ENCODE data around the gene ABLIM3. TPM values are rescaled to one million over a fixed set of nuclear protein-coding genes. Genes with fewer than 3 reads are reported as not detected.

The ABLIM3 gene
- polyA plus RNA-seq, 1 donor from 2014 or later: 17.7 TPM

GRCh38 chr5:149201121-149201637, 59.9 kb downstream of the ABLIM3 start:
- no peak for TF ChIP-seq RAD21 (conservative IDR thresholded peaks at IDR 0.05)
- TF ChIP-seq REST (IDR thresholded peaks at IDR 0.05; ENCODE audit: borderline replicate concordance): no peak
- no peak for TF ChIP-seq SMC3 (conservative IDR thresholded peaks at IDR 0.05; ENCODE audit: poor library complexity)
- no peak for TF ChIP-seq MXI1 (conservative IDR thresholded peaks at IDR 0.05; ENCODE audit: poor library complexity, severe bottlenecking)
- TF ChIP-seq EZH2 (IDR thresholded peaks at IDR 0.05; ENCODE audit: borderline replicate concordance, insufficient read depth, low read length, poor library complexity, severe bottlenecking): no peak
- no peak overlapping the region for H3K27ac ChIP-seq (ENCODE audit: low read length)
- H3K9ac ChIP-seq (ENCODE audit: low read length): no peak overlapping the region
- H3K9me3 ChIP-seq (ENCODE audit: low read length): no peaks in the 10 kb centered on the region
- no peaks in the 10 kb centered on the region for H3K27me3 ChIP-seq (ENCODE audit: insufficient read depth, low read depth, low read length)
- H3K4me3 ChIP-seq (ENCODE audit: low read length): no peak overlapping the region
- H3K9me2 ChIP-seq (ENCODE audit: insufficient read depth, low read length): no peaks in the 10 kb centered on the region
- no peak overlapping the region for H3K4me2 ChIP-seq (ENCODE audit: low read length)
- no peaks in the 10 kb centered on the region for H3K79me2 ChIP-seq (replicated peaks; ENCODE audit: insufficient read depth, low read length)
- no peaks in the 10 kb centered on the region for H3K36me3 ChIP-seq (ENCODE audit: insufficient read depth, low read length)
- H2AFZ ChIP-seq (ENCODE audit: low read depth, low read length): no peak overlapping the region
- no peaks in the 10 kb centered on the region for H3F3A ChIP-seq (ENCODE audit: insufficient read depth, low read length, poor library complexity, severe bottlenecking)
- H4K20me1 ChIP-seq (ENCODE audit: insufficient read depth): no peaks in the 10 kb centered on the region

- H3K9ac ChIP-seq (ENCODE audit: low read length): no peak overlapping the region
- H3K9me2 ChIP-seq (ENCODE audit: insufficient read depth, low read length): no peaks in the 10 kb centered on the region
- no peaks in the 10 kb centered on the region for H3F3A ChIP-seq (ENCODE audit: insufficient read depth, low read length, poor library complexity, severe bottlenecking)
- H3K27ac ChIP-seq (ENCODE audit: low read length): no peak overlapping the region
- no peaks in the 10 kb centered on the region for H3K9me3 ChIP-seq (ENCODE audit: low read length)
- H3K27me3 ChIP-seq (ENCODE audit: insufficient read depth, low read depth, low read length): no peaks in the 10 kb centered on the region
- no peak overlapping the region for H3K4me3 ChIP-seq (ENCODE audit: low read length)
- H3K4me2 ChIP-seq (ENCODE audit: low read length): no peak overlapping the region
- no peaks in the 10 kb centered on the region for H3K79me2 ChIP-seq (replicated peaks; ENCODE audit: insufficient read depth, low read length)
- H2AFZ ChIP-seq (ENCODE audit: low read depth, low read length): no peak overlapping the region
- TF ChIP-seq POLR2AphosphoS5 (IDR thresholded peaks at IDR 0.05): no peak
- no peak for TF ChIP-seq RAD21 (conservative IDR thresholded peaks at IDR 0.05)
- TF ChIP-seq EZH2 (IDR thresholded peaks at IDR 0.05; ENCODE audit: borderline replicate concordance, insufficient read depth, low read length, poor library complexity, severe bottlenecking): no peak
- TF ChIP-seq TAF1 (IDR thresholded peaks at IDR 0.05; ENCODE audit: low read depth): no peak
- TF ChIP-seq REST (IDR thresholded peaks at IDR 0.05; ENCODE audit: borderline replicate concordance): no peak
- TF ChIP-seq SMC3 (conservative IDR thresholded peaks at IDR 0.05; ENCODE audit: poor library complexity): no peak
- H4K20me1 ChIP-seq (ENCODE audit: insufficient read depth): no peaks in the 10 kb centered on the region
- no peaks in the 10 kb centered on the region for H3K36me3 ChIP-seq (ENCODE audit: insufficient read depth, low read length)
Measured at GRCh38 chr5:149202910-149203451, 61.7 kb downstream of the ABLIM3 start.
